GM18517 (cell line): ENCODE measurements around the gene LY6G6F.

Source experiments
- ATAC-seq: cut with Tn5 transposase; IDR thresholded peaks from one replicate; pipeline ENCODE4 v1.9.1; 2021; ENCODE audit warnings: mild to moderate bottlenecking, moderate library complexity; ENCODE audit not compliant: unreplicated experiment

Gene LY6G6F

DNA sequence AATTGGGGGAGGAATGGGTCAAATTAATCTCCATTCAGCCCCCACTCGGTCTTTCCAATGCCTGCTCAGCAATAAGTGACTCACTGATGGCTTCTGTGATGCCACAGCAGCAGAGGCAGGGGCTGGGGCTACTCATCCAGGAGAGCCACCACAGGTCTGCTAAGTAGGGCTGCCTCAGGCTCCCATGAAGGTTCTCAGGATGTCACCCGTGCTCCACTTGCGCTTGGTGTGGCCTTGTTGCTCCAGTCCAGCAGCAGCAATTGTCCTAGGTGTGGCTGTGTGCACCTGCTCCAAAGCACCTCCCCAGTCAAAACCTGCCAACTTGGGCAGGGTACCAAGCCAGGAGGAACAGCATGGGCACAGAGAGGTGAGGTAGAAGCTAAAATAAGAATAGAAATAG is 15.5 kb downstream of the LY6G6F start:
- ATAC-seq: no peak

DNA sequence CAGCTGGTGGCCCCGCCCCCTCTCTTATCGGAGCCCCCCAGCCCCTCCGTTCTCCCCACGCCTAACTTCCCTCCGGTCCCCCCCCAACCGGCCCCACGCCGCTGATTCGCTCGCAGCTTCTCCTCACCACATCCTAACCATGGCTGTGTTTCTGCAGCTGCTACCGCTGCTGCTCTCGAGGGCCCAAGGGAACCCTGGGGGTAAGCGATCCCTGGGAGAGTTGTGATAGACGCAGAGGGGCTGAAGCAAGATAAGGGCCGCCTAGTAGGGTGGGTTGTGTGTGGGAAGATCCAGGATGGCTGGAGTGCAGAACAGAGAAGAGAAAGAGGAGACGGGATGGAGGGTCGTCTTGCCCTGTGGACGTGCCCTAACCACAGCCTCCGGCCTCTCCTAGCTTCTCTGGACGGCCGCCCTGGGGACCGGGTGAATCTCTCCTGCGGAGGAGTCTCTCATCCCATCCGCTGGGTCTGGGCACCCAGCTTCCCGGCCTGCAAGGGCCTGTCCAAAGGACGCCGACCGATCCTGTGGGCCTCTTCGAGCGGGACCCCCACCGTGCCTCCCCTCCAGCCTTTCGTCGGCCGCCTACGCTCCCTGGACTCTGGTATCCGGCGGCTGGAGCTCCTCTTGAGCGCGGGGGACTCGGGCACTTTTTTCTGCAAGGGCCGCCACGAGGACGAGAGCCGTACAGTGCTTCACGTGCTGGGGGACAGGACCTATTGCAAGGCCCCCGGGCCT is 16.7 kb downstream of the LY6G6F start, which contains the start of gene MPIG6B:
Gene MPIG6B, plus strand, starts transcription at position 129 of the 735 bp plus-strand sequence. Its CDS starts 11 bp downstream, at position 140.
- no peak for ATAC-seq

DNA sequence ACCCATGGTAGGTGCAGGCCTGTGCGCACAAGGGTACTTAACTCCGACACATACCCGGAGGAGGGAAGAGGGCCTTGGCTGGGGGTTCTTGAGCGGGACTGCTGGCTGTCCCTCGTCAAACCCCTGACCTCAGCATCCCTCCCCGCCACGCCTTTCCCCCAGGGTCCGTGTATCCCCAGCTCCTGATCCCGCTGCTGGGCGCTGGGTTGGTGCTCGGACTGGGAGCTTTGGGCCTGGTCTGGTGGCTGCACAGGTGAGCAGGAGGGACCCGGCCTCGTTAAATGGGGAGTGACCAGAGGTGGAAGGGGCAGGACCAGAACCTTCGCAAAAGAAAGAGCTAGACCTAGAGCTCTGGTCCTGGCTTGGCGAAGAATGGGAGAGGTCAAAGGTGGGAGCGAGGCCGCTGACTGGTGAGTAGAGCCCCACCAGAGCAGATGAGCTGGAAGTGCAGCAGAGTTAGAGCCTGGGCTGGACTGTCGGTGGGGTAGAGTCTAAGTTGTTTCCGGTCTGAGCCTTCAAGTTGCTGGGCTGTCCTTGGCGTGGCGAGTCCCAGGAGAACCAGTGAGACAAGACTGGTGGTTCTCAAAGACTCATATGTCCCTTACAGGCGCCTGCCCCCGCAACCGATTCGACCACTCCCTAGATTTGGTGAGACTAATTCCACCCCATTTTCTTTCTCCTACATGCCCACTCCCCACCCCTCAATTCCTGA is 17.5 kb downstream of the LY6G6F start:
- no peak for ATAC-seq

DNA sequence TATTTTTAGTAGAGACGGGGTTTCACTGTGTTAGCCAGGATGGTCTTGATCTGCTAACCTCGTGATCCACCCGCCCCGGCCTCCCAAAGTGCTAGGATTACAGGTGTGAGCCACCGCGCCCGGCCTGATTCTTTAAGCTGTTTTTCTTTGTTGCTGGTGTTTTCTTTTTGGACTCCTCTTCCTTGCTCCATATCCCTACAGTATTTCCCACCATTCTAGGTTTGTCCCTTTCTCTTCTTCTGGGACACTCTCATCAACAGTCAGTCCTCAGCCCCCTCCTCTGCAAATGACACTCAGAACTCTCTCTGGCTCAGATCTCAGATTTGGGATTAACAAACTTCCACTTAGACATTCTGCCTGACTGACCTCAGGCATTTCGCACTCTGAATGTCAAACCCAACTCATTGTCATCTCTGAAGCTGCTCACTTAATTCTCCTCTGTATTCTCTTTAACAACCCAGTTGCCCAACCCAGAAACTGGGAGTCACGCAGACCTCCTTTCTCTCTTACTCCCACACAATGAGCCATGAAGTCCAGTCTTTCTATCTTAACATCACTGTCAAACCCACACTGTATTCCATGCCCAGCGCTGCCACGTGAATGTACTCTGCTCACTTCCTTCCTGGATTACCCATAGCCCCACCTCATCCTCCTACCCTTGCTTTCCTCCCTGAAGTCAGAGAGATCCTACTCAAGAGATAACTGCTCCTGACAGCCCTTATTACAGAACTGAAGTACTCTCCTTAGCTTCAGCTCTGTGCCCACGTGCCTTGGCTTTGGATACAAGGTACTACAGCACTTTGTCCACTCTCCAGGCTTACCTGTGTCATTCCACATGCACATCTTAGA is 19.1 kb downstream of the LY6G6F start:
- no peak for ATAC-seq

DNA sequence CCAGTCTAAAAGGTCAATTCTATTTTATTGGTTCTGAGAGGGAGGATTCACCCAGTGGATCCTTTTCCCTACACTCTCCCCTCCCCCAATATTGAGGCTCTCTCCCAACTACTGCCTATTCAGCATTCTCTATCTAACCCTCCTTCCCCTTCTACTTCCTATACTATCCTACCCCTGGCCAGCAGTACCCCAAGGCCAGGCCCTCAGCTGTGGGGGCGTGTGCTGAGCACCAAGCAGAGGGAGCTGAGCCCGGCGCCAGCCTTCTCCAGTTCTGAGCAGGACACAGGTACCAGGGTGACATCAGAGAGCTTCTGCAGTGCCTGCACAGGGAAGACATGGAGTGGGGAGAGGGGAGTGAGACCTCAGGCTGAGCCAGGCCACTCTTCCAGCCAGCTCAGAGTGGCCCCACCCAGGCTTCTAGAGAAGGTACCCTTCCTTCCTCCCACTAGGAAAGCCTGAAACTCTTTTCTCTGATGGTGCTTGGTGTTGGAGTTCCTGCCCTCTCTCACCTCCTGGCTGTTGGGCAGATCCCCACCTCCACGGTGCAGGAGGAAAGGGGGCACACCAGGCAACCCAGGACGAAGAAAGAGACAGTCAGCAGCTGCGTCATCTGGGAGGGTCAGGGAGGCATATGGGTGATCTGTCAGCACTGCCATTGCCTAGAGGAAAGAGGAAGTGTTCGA is 20.5 kb downstream of the LY6G6F start:
- ATAC-seq: peak; percentile 47

DNA sequence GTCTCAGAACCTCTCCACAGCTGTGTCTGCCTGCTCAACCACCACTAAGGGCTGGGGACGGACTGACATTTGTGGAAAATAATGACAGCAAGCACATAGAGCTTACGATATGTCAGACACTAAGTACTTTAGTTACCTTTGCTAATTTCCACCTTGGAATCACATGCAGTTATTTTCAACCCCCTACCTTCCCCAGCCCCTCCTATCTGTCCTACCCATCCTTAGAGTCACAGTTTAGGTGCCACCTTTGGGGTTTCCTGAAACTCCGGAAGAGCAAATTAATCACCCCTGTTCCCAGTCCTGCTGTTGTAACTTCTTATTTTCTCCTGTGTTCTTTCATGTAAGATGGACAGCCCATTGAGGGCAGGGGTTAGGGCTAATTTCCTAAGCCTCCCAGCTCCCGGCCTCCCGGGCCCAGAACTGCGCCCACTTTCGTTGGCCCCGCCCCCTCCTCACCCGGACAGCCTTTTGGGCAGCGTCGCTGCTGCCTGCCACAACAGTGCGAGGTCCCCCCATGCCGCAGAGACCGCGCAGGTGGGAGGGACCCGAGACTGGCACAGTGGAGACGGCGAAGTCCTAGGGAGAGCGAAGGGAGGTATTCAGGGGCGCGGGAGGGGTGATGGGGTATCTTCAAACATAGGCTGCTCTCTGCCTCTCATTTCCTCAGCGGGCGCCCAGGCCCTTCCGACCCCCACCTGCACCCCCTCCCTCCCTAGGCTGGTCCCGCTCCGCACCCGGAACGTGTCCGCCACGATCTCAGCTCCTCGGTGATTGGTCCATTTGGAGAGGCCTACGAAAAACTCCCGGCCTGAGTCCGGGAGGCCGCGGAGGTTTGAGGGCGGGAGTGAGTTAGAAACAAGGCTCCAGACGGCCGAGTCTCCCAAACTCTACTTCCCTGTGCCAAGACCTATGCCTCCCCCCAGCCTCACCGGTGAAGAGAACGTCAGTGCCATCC is 21.3 kb downstream of the LY6G6F start:
- ATAC-seq: no peak

DNA sequence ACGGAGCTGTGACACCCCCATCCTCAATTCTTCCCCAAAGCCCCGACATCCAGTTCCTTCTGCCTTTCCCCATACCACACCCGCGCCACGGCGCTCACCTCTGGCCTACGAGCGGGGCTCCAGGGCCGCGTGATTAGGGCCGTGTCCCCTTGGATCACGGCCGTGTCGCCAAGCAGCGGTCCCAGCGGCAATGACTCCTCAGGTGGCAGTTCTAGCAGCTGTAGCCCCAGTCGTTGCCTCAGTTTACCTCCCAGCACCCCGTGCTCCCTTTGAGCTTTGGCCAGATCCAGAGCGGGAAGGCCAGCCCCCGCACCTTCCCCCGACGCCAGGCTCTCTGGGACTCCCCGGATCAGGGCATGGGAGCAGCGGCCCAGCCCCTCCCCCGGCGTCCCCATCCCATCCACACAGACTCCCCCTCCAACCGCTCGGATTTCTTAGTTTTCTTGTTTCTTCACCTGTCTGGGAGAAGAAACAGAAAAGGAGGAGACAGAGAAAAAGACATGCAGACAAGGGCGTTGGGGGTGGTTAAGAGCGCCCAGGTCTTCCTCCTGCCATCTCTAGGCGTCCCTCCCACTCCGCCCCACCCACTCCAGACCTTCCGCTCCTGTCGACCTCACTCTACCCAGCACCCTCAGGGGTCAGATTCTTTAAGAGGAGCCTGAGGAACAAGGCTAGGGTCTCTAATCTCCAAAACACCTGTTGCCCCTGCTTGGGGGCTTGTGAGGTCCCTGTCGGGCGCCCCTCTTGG is 22.3 kb downstream of the LY6G6F start, which contains the start of gene DDAH2:
Gene DDAH2, minus strand, starts transcription at position 533 of the 748 bp plus-strand sequence. Its CDS starts 138 bp downstream, at position 395.
- no peak for ATAC-seq

DNA sequence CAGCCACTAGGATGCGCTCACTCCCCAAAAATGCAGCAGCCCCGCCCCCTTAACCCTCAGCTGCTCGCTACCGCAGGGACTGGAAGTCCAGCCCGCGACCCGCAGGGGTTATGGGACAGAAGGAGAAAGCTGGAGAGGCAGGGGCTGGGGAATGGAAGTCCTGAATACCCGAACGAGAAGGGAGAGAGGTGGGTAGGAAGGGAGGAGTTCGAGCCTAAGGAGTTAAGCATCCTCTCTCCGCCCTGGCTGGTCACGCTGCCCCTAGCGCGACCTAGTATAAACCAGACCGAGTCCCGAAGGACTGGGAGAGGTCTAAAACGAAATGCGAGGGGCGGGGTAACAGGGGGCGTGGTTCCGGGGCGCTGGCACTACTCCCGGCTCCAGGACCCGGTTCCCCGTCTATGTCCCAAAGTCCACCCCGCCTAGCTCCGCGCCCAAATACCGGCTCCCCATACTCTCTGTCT is 22.9 kb downstream of the LY6G6F start:
- ATAC-seq: no peak

DNA sequence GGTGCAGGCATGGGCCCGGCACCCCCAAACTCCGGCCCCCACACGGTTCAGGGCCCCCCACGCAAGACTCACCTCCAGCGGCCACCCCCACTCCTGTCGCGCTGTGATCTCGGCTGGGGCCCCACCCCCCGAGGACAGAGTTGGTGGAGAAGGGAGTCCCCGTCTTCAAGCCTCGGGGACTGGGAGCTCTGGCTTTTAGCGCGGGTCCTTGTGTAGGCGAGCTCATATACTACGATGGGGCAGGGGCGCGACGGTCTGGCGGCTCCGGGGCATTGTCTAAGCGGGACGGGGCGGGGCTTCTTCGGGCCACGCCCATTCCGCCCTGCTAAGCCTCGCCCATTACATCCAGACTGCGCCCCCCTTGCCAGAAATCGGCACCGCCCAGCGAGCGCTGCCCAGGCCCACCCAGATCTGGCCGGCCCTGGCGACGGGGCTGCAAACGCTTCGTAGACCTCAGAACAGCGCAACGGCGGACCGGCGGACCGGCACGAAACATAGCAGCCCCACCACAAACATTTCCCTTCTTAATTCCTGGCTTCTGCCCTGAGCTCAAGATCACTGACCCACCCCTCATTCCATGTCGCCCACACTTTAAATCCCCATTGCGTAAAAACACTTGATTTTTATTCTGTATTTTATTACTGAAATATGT is 23.4 kb downstream of the LY6G6F start:
- ATAC-seq: no peak

DNA sequence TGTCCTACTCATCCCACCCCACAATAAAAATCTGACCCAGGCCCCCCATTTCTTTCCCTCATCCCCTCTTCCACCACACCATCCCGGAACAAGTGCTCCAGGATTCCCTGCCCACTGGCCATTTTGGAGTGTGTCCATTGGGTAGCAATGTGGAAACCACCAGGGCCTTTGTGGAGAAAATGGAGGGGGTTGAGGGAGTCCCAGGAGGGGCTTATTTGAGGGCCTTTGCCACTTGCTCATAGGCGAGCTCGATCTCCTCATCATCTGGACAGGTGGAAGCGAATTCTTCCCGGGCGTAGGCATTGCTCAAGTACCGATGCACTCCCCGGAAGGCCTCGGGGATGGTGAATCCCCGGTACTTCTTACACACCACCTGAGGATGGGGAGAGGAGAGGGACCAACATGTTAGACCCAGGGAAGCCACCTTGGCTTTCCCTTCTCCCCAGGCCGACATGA is 24.0 kb downstream of the LY6G6F start:
- ATAC-seq: no peak

DNA sequence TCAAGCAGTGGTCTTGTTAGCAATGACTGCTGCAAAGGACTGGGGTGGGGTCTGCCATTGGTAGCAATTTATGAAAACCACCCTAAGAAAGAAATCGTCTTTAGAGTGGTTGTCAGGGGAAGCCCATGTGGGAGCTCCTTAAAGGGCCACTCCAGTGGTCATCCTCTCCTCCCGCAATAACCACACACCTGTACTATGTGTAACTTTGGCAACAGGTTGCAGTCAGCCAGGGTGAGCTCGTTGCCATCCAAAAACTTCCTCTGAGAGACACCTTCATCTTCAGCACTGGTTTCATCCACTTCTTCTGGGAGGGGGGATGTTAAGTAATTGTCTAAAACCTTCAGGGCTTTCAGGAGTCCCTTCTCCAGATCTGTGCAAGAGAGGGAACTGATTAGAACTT is 25.4 kb downstream of the LY6G6F start:
- ATAC-seq: no peak

DNA sequence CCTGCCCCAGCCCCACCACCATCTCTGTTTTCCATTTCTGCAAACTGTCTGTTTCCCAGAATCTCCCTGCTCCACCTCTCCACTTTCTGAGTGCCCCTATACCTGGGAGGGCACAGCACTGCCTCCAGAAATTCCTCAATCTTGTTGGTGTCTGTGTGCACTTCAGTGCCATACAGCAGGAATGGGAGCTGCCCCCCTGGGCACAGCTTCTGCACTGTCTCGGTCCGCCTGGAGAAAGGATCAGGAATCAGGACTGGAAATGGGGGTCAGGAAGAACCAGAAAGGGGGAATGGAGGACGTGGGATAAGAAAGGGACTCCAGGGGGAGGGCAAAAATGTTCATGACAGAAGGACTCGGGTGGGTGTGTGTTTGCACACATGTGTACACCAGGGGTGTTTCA is 27.1 kb downstream of the LY6G6F start:
- no peak for ATAC-seq

DNA sequence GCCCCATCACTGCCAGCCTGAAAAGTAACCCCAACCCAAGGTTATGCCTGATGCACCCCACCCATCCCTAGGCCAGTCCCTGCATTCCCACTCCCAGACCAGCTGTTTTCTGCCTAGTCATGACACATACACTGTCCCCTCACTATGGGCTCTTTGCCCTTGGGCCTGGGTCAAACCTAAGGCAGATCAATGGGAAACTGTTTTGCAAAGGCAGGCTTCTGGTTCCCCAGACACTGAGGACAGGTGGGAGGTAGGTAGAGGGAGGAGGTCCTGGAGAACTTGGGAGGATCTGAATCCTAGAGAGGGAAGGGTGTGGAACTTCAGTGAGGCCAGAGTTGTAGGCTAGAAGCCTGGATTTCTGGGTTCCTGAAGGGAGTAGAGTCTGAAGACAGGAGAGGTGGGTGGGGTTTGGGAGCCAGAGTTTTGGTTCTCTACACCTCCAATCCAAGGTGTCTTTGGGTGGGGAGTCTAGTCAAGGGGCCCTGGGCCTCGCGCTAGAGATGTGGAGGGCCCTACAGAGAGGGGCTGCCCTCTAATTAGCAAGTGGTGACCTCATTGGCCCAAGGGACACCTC is 27.7 kb downstream of the LY6G6F start:
- no peak for ATAC-seq

DNA sequence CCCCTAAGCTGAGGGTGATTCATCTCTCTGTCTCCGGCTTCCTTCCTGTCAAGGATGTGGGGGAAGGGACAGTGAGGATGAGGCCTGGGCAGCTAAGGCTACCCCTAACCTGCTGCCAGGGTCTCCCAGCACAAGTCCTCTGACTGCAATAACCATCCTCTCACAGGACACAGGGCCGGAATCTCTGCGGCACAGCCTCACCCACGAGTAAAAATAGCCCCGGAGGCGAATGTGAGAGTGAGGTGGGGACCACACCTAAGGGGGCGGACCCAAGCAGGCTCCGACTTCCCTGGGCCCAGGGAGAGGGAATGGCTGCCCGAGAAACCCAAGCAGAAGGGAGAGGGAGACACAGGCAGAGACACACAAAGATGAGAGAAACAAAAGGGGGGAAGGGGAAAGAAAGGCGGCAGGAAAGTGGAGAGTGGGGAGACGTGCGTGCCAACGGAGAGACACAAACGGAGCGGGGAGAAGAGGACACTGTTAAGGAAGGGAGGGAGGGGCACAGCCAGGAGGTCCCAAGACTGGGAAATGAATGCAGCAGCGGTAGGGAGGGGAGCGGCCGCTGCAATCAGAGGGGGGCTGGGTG is 28.2 kb downstream of the LY6G6F start:
- no peak for ATAC-seq

DNA sequence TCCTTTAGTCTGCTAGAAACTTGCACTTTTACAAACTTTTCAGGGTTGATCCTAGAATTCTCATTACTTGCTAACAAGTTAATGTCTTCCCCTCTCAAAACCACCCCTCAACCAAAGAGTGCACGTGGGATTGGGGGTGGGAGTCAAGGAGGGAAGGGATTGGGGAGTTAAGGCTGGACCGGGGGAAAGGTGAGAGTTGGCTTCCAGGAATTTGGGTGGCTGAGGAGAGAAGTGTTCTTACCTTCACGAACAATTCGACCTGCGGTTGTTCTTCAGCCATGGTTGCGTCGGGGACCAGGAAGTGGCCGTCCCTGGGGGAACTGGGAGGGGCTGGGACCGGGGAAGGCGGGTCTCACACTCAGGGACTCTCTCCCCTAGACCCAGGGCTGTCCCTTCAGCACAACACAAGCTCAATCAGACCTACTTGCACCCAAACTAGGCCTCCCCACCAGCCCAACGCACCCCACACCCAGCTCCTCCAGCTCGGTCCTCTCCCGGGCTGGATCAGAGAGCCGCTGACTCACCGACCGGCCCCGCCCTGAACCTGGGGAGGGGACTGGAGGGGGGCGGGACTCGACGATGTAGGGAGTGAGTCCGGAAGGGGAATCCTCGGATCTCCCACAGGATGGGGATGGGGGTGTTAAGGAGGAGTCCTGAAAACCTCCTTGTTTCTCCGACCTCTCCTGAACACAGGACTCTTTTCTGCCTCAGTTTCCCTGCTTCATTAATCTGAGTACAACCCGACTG is 29.5 kb downstream of the LY6G6F start, which contains the start of gene CLIC1:
Gene CLIC1, minus strand, starts transcription at position 510 of the 747 bp plus-strand sequence. Its CDS starts 230 bp downstream, at position 280.
- no peak for ATAC-seq

DNA sequence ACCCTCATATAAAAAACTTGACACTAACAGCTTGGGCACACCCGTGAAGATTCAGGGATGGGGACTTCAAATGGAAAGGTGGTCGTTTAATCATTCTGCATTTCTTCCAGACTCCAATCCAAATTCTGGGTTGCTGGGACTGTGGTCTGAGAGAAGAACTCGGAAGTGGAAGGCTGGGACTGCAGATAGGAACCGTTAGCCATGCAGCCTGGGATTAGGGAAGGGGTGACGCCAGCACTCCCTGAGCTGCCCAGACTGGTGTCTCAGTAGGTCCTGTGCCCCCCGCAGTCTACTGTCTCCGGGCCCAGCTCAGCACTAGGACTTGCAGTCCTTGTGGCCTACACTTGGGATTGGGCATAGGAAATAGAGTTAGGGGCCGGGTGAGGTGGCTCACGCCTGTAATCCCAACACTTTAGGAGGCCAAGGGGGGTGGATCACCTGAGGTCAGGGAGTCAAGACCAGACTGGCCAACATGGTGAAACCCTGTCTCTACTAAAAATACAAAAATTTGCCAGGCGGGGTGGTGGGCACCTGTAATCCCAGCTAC is 30.2 kb downstream of the LY6G6F start:
- no peak for ATAC-seq
